Mucosa of gallbladder (tissue), 1 donor: Measurements from ENCODE around the gene CXCL8. TPM values are rescaled to one million over a fixed set of nuclear protein-coding genes. Genes with fewer than 3 reads are reported as not detected.
"Not testable (repeated sequence)": the region's sequence is repeated elsewhere in the genome, so short reads cannot be mapped to it uniquely, and the experiment has no call there.

ENCODE experiments used
- DNase-seq: peaks from one replicate; pipeline ENCODE4 v3.0.0-alpha.2; 2020; ENCODE audit warnings: low spot score
- total RNA-seq: library from RNA; stranded (reverse); gene quantifications from one replicate; pipeline ENCODE4 v1.2.1, GENCODE V29; 2021
- donor health status: DM: no; HTN: no; CAD: no.

CXCL8 gene
- 0.92 TPM for total RNA-seq

DNA sequence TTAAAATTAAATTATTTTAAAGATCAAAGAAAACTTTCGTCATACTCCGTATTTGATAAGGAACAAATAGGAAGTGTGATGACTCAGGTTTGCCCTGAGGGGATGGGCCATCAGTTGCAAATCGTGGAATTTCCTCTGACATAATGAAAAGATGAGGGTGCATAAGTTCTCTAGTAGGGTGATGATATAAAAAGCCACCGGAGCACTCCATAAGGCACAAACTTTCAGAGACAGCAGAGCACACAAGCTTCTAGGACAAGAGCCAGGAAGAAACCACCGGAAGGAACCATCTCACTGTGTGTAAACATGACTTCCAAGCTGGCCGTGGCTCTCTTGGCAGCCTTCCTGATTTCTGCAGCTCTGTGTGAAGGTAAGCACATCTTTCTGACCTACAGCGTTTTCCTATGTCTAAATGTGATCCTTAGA lies at the start of gene CXCL8:
TSS of gene CXCL8 (plus strand) at position 217 of the 426 bp plus-strand sequence. CDS start at position 307, 90 bp downstream.
- DNase-seq = peak; percentile 86

- DNase-seq = not testable (repeated sequence)
Measured at GRCh38 chr4:73691201-73691600, 49.2 kb upstream of the CXCL8 start.

DNA sequence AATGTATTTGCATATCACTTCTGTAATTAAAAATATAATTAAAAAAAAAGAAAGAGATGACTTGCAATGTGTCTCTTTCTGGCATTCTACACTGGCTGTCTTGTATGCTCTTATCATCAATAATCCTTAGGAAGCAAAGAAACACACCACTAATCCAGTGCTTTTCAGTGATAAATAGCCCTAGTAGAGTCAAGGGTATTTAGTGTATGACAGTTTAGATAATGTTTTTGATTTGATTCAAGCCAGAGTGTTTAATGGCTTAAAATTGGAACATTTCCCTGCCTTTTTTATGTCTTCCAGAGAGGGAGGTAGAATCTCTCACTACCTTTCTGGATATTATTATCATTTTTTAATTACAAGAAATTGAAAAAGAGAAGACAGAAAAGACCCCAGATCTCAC lies 48.6 kb upstream of the CXCL8 start:
- no peak for DNase-seq

DNA sequence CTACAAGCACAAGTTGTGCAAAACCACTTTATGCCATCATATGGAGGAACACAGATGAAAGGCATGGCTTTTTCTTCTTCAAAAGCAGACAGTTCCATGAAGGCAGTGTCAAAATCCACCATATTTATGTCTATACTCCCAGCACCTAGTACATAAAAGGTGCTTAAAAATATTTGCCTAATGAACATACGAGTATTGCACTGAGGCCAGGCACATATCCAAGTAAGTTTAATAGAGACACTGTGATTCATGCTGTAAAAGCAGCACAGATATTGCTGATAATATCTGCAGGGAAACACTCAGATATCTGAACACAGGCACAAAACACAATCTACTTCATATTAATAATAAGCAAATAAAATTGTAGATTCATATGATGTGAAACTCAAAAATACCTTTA lies 48.1 kb upstream of the CXCL8 start:
- no peak for DNase-seq

GRCh38 chr4:73692701-73693100 lies 47.7 kb upstream of the CXCL8 start:
- DNase-seq = no peak

DNA sequence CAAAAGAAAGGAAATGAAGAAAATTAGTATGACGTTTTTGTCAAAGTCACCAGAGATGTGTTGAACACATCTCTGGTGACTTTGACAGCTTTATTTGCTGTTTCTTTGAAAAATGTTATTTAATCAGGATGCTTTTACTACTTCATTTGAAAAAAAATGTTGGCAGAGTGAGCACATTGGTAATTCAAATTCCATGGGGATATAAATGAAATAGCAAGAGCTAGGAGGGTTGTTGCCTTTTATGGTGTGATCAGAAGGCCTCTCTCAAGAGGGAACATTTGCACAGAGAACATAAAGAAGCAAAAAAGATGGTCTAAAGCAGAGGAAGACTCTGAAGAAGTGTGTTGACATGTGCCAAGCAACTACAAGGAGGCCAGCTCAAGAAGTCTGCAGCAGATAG lies 46.6 kb upstream of the CXCL8 start:
- no peak for DNase-seq

- DNase-seq = peak; percentile 42
Measured at GRCh38 chr4:73698217-73698616, 42.2 kb upstream of the CXCL8 start.

GRCh38 chr4:73701116-73701515 lies 39.3 kb upstream of the CXCL8 start:
- no peak for DNase-seq

GRCh38 chr4:73702796-73703287 lies 37.5 kb upstream of the CXCL8 start:
- no peak for DNase-seq

GRCh38 chr4:73703320-73703719 lies 37.0 kb upstream of the CXCL8 start:
- DNase-seq = no peak

- peak; percentile 80 for DNase-seq
Measured at GRCh38 chr4:73704314-73705055, 35.9 kb upstream of the CXCL8 start.

DNA sequence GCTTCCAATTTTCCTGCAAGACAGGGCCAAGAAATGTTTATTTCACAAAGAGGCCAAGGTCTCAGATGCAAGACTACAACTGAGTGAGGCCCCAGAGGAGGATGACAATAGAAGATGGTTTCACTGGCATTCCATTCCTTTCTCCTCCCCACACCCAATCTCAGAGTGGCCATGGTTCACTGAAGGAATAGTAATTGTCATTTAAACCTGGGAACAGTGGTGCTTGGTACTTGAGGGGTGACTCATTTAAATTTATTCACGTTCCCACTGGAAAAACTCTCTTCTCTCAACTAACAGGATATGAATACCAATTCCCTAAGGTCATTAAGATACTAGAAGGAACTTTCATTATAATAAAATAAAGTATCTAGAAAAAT lies 35.3 kb upstream of the CXCL8 start:
- DNase-seq = no peak

GRCh38 chr4:73705721-73706120 lies 34.6 kb upstream of the CXCL8 start:
- no peak for DNase-seq

DNA sequence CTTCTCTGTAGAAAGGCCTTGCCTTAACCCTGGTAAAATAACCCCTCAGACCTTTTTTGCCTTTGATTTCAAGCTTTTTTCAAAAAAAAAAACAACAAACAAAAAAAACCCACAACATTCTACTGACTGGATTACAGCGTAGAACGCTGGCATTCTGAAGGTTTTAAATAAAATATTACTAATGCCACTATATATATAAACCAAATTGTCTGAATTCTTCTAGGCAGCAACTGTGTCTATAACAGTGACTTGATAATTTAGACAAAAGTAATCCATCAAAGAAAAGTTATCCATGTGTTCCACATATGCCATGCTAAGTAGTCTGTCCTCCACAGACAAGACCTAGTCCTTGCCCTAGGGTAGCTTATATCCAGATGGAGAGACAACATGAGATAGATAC lies 33.6 kb upstream of the CXCL8 start:
- no peak for DNase-seq

GRCh38 chr4:73707269-73707875 lies 33.0 kb upstream of the CXCL8 start:
- DNase-seq = no peak

DNA sequence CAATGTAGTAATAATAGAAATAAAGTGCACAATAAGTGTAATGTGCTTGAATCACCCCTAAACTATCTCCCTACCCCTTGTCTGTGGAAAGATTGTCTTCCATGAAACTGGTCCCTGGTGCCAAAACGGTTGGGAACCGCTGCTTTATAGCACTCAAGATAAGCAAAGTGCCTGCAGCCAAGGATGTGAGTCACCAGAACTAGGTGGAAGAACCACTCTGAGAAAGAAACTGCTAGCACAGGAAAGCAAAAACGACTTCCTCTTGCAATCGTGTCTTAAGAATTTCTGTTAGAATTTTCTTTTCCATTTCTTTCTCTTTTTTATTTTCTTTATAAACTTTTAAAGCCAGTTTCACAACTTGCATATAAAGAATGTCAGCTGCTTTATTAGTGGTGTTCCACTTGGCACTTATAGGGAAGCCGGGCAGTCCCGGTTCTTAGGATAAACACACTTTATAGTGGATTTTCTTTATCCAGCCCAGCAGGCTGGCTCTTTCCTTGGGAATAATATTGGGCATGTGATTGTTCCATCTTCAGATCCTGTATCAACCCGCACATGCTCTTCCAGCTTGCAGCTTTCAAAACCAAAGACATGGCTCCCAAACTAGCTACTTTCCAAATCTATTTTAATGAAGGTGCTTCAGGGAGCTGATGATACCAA lies 32.3 kb upstream of the CXCL8 start:
- peak; percentile 27 for DNase-seq

GRCh38 chr4:73709451-73710033 lies 30.8 kb upstream of the CXCL8 start:
- no peak for DNase-seq

DNA sequence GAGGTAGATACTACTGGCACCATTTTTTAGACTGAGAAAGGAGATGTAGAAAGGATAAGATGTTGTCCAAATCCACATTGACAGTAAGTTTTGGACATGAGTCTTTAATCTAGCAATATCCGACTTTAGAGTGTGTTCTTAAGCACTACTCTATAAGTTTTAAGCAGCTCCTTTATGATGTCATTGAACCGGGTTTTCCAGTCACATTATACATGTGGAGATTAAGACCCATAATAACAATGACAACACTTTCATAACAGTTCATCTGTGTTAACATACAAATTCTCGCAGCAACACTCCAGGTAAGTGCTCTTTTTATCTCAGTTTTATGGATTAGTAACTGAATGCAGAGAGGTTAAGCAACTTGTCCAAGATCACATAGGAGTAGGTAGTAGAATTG lies 30.3 kb upstream of the CXCL8 start:
- DNase-seq = no peak

- no peak for DNase-seq
Measured at GRCh38 chr4:73711989-73712388, 28.4 kb upstream of the CXCL8 start.

- DNase-seq = no peak
Measured at GRCh38 chr4:73713650-73714049, 26.7 kb upstream of the CXCL8 start.

- DNase-seq = no peak
Measured at GRCh38 chr4:73714647-73715046, 25.7 kb upstream of the CXCL8 start.

GRCh38 chr4:73715659-73716058 lies 24.7 kb upstream of the CXCL8 start:
- no peak for DNase-seq
